Suppressor macrophage treated with lipopolysaccharide for 1 hour (primary cell): Measurements from ENCODE around the gene PVALEF.
A peak's percentile ranks its signal among the peaks of the same experiment; 100 is the strongest.
"Not testable (repeated sequence)": the region's sequence is repeated elsewhere in the genome, so short reads cannot be mapped to it uniquely, and the experiment has no call there.

Experiments
- DNase-seq, 3 donors: peaks; one replicate each; pipeline ENCODE4 v3.0.0-alpha.2; 2020 to 2022

Gene PVALEF

GRCh38 chr17:81146208-81146607 is 19.1 kb upstream of the PVALEF start:
- not testable (repeated sequence) for DNase-seq

GRCh38 chr17:81147701-81148100 is 17.6 kb upstream of the PVALEF start:
- no peak for DNase-seq

GRCh38 chr17:81148571-81148970 is 16.7 kb upstream of the PVALEF start:
- DNase-seq = no peak

- peak; percentile 77 to 91 (median 90) for DNase-seq
Measured at GRCh38 chr17:81148986-81149533, 16.2 kb upstream of the PVALEF start.

- peak; percentile 84 to 88 (median 86) for DNase-seq
Measured at GRCh38 chr17:81150377-81151077, 14.8 kb upstream of the PVALEF start.

GRCh38 chr17:81151278-81151677 is 14.0 kb upstream of the PVALEF start:
- no peak for DNase-seq

- peak in 1 of 3 donors; percentile 25 for DNase-seq
Measured at GRCh38 chr17:81152288-81152828, 12.9 kb upstream of the PVALEF start.

- peak; percentile 94 to 98 (median 97) for DNase-seq
Measured at GRCh38 chr17:81153340-81153803, 11.9 kb upstream of the PVALEF start.

GRCh38 chr17:81154016-81154415 is 11.3 kb upstream of the PVALEF start:
- DNase-seq = not testable (repeated sequence)

- DNase-seq = peak; percentile 65 to 80 (median 67)
Measured at GRCh38 chr17:81154961-81155360, 10.3 kb upstream of the PVALEF start.

GRCh38 chr17:81156866-81157805 is 8.2 kb upstream of the PVALEF start:
- DNase-seq = no peak

- no peak for DNase-seq
Measured at GRCh38 chr17:81157848-81158687, 7.2 kb upstream of the PVALEF start.

- no peak for DNase-seq
Measured at GRCh38 chr17:81158688-81159590, 6.4 kb upstream of the PVALEF start.

- peak in 1 of 3 donors; percentile 34 for DNase-seq
Measured at GRCh38 chr17:81159611-81160265, 5.6 kb upstream of the PVALEF start.

- peak; percentile 67 to 86 (median 76) for DNase-seq
Measured at GRCh38 chr17:81160306-81160705, 5.0 kb upstream of the PVALEF start.

- no peak for DNase-seq
Measured at GRCh38 chr17:81160747-81161453, 4.4 kb upstream of the PVALEF start.

GRCh38 chr17:81161536-81161935 is 3.8 kb upstream of the PVALEF start:
- DNase-seq = no peak

GRCh38 chr17:81161972-81162371 is 3.3 kb upstream of the PVALEF start:
- DNase-seq = no peak

- DNase-seq = no peak
Measured at GRCh38 chr17:81162491-81162890, 2.8 kb upstream of the PVALEF start.
